ENCODE results near the gene FKBP15. TPM values are rescaled to one million over a fixed set of nuclear protein-coding genes. Genes with fewer than 3 reads are reported as not detected.

Gene FKBP15
- total and polyA plus RNA-seq, 2 of the 8 experiments (the other 6 are each of a cell fraction or from before 2014, with no cell fraction given) = 9.9 to 13.8 TPM

- TF ChIP-seq KDM1A (IDR thresholded peaks at IDR 0.05; ENCODE audit: borderline replicate concordance, low read length) = no peak
- TF ChIP-seq HDAC2 (IDR thresholded peaks at IDR 0.05; ENCODE audit: borderline replicate concordance in 1 of 2, low read depth in 2 of 2, low read length in 2 of 2) = no peak
- TF ChIP-seq GABPA (IDR thresholded peaks at IDR 0.05; ENCODE audit: borderline replicate concordance, insufficient read depth, low read length) = no peak
- no peak for TF ChIP-seq ATF3 (IDR thresholded peaks at IDR 0.05; ENCODE audit: insufficient read depth, low read depth, low read length)
- no peak for TF ChIP-seq CTCF (IDR thresholded peaks at IDR 0.05; ENCODE audit: control extremely low read depth in 1 of 3, insufficient read depth in 1 of 3, low read depth in 1 of 3, low read length in 3 of 3)
These were observed 21.3 kb downstream of the FKBP15 start (continued) for GRCh38 chr9:113199683-113200329.

All from H1 (cell line).